Mesenchymal stem cell (in vitro differentiated cells and primary cell): ENCODE measurements around the gene ADCY3.
A peak's percentile ranks its signal among the peaks of the same experiment; 100 is the strongest.

Source experiments
- DNase-seq: peaks from one replicate; pipeline ENCODE4 v3.0.0-alpha.2; 2013
- H2AFZ ChIP-seq: one replicate; pipeline ENCODE4 v1.6.1; 2013; ENCODE audit warnings: low read depth, mild to moderate bottlenecking, control low read depth, inconsistent platforms, low read length, moderate library complexity
- H2AK5ac ChIP-seq: 2 replicates; pipeline ENCODE4 v1.6.1; 2013; ENCODE audit warnings: low read length, moderate library complexity, mild to moderate bottlenecking, inconsistent platforms; ENCODE audit not compliant: severe bottlenecking
- H2BK120ac ChIP-seq: one replicate; pipeline ENCODE4 v1.6.1; 2013; ENCODE audit warnings: low read depth, mild to moderate bottlenecking, inconsistent platforms, low read length, moderate library complexity
- H2BK12ac ChIP-seq, 2 experiments: one replicate each; pipeline ENCODE4 v1.6.1; 2013; ENCODE audit warnings: inconsistent platforms in 2 of 2, low read length in 2 of 2, mild to moderate bottlenecking in 2 of 2, moderate library complexity in 2 of 2, control low read depth in 1 of 2
- H2BK15ac ChIP-seq: one replicate; pipeline ENCODE4 v1.6.1; 2013; ENCODE audit warnings: mild to moderate bottlenecking, low read depth, inconsistent platforms; ENCODE audit not compliant: poor library complexity, severe bottlenecking
- H2BK5ac ChIP-seq: 2 replicates; pipeline ENCODE4 v1.6.1; 2013; ENCODE audit warnings: low read depth, mild to moderate bottlenecking, low read length, control low read depth, inconsistent platforms; ENCODE audit not compliant: poor library complexity, severe bottlenecking
- H3K14ac ChIP-seq, 2 experiments: one replicate each; pipeline ENCODE4 v1.6.1; 2013; ENCODE audit warnings: inconsistent platforms in 2 of 2, low read length in 2 of 2, control low read depth in 1 of 2, mild to moderate bottlenecking in 1 of 2, moderate library complexity in 1 of 2
- H3K18ac ChIP-seq, 2 experiments: one replicate each; pipeline ENCODE4 v1.6.1; 2013; ENCODE audit warnings: inconsistent platforms in 2 of 2, low read length in 2 of 2, control low read depth in 1 of 2, low read depth in 1 of 2, mild to moderate bottlenecking in 1 of 2
- H3K23ac ChIP-seq, 2 experiments: one replicate each; pipeline ENCODE4 v1.6.1; 2013; ENCODE audit warnings: inconsistent platforms in 2 of 2, low read length in 2 of 2, mild to moderate bottlenecking in 2 of 2, moderate library complexity in 2 of 2, control low read depth in 1 of 2
- H3K27ac ChIP-seq: 2 replicates; pipeline ENCODE4 v1.5.1; 2013; ENCODE audit warnings: mild to moderate bottlenecking, moderate library complexity, low read length, control low read depth, inconsistent platforms; ENCODE audit not compliant: poor library complexity, severe bottlenecking
- H3K27me3 ChIP-seq, 2 experiments: 2 replicates each; pipeline versions ENCODE4 v1.6.1 to v1.7.0; 2013; ENCODE audit warnings: low read length in 2 of 2, mild to moderate bottlenecking in 2 of 2, moderate library complexity in 2 of 2, control low read depth in 1 of 2, inconsistent platforms in 1 of 2; ENCODE audit not compliant: control insufficient read depth in 1 of 2, insufficient read depth in 1 of 2
- H3K36me3 ChIP-seq, 2 experiments: 2 replicates each; pipeline versions ENCODE4 v1.6.1 to v1.7.0; 2013; ENCODE audit warnings: low read length in 2 of 2, control low read depth in 1 of 2, inconsistent platforms in 1 of 2, low read depth in 1 of 2, mild to moderate bottlenecking in 1 of 2; ENCODE audit not compliant: insufficient read depth in 2 of 2, control insufficient read depth in 1 of 2
- H3K4ac ChIP-seq, 2 experiments: one replicate each; pipeline ENCODE4 v1.6.1; 2013; ENCODE audit warnings: inconsistent platforms in 2 of 2, low read length in 2 of 2, mild to moderate bottlenecking in 2 of 2, moderate library complexity in 2 of 2, control low read depth in 1 of 2, low read depth in 1 of 2
- H3K4me1 ChIP-seq: 2 replicates; pipeline ENCODE4 v1.6.1; 2013; ENCODE audit warnings: low read depth, low read length, control low read depth; ENCODE audit not compliant: control insufficient read depth, insufficient read depth
- H3K4me2 ChIP-seq: 2 replicates; pipeline ENCODE4 v1.6.1; 2013; ENCODE audit warnings: low read length, mild to moderate bottlenecking, inconsistent platforms; ENCODE audit not compliant: poor library complexity, severe bottlenecking
- H3K4me3 ChIP-seq, 2 experiments: 2 replicates each; pipeline versions ENCODE4 v1.5.1 to v1.7.0; 2013; ENCODE audit warnings: low read length in 2 of 2, mild to moderate bottlenecking in 2 of 2, control low read depth in 1 of 2, low read depth in 1 of 2; ENCODE audit not compliant: insufficient read depth in 1 of 2
- H3K79me1 ChIP-seq: replicated peaks from 2 replicates; pipeline ENCODE4 v1.6.1; 2013; ENCODE audit warnings: mild to moderate bottlenecking, control low read depth, low read length, inconsistent platforms; ENCODE audit not compliant: poor library complexity, severe bottlenecking
- H3K9ac ChIP-seq: 2 replicates; pipeline ENCODE4 v1.7.0; 2013; ENCODE audit warnings: mild to moderate bottlenecking, low read length, moderate library complexity
- H3K9me3 ChIP-seq: 2 replicates; pipeline ENCODE4 v1.7.0; 2013; ENCODE audit warnings: mild to moderate bottlenecking, low read length; ENCODE audit not compliant: control insufficient read depth
- H4K8ac ChIP-seq: one replicate; pipeline ENCODE4 v1.6.1; 2013; ENCODE audit warnings: inconsistent platforms, mild to moderate bottlenecking, low read length, moderate library complexity
- H4K91ac ChIP-seq: one replicate; pipeline ENCODE4 v1.6.1; 2013; ENCODE audit warnings: mild to moderate bottlenecking, low read length, inconsistent platforms
- WGBS: methylation state at CpG from one replicate; pipeline ENCODE4 v1.1.7; 2013; ENCODE audit warnings: mixed read lengths; 5-methylcytosine and 5-hydroxymethylcytosine counted together

The ADCY3 gene

GRCh38 chr2:24856791-24857211, 63.2 kb downstream of the ADCY3 start:
- Histone ChIP-seq H2AFZ (no peak overlapping the region), H3K36me3 (peaks cover 0 to 8% of the 10 kb centered on the region in 2 experiments), H2BK5ac (no peak overlapping the region), H4K8ac (no peak overlapping the region), H3K9me3 (no peaks in the 10 kb centered on the region), H3K79me1 (peaks cover 9% of the 10 kb centered on the region), H3K18ac (peak overlapping the region; percentile 80 to 95), H3K4me2 (no peak overlapping the region), H3K14ac (peak overlapping the region in 1 of 2 experiments; percentile 46), H3K23ac (no peak overlapping the region), H3K27me3 (no peaks in the 10 kb centered on the region), H3K27ac (no peak overlapping the region), H2AK5ac (no peak overlapping the region), H2BK12ac (peak overlapping the region in 1 of 2 experiments; percentile 92), H3K4me1 (peaks cover 6% of the 10 kb centered on the region), H3K9ac (no peak overlapping the region), H4K91ac (peak overlapping the region; percentile 43), H3K4me3 (no peak overlapping the region), H2BK15ac (no peak overlapping the region), H2BK120ac (no peak overlapping the region), H3K4ac (peak overlapping the region in 1 of 2 experiments; percentile 83)
- 85% methylated on average over 5 of the region's 5 CpGs for WGBS
- DNase-seq, result no peak

GRCh38 chr2:24855726-24856125, 64.3 kb downstream of the ADCY3 start:
- DNase-seq, result peak; percentile 81
- Histone ChIP-seq H3K9me3 (no peaks in the 10 kb centered on the region), H3K4me2 (no peak overlapping the region), H3K4ac (peak overlapping the region in 1 of 2 experiments; percentile 83), H3K27ac (peak overlapping the region; percentile 4), H3K27me3 (no peaks in the 10 kb centered on the region), H3K9ac (peak overlapping the region; percentile 71), H3K14ac (peak overlapping the region in 1 of 2 experiments; percentile 92), H2AFZ (peak overlapping the region; percentile 51), H3K4me1 (peaks cover 6% of the 10 kb centered on the region), H3K18ac (peak overlapping the region; percentile 90 to 95), H4K91ac (peak overlapping the region; percentile 82), H3K4me3 (peak overlapping the region in 1 of 2 experiments; percentile 11), H2BK15ac (peak overlapping the region; percentile 54), H3K23ac (no peak overlapping the region), H2BK5ac (no peak overlapping the region), H2BK12ac (peak overlapping the region; percentile 86 to 92), H4K8ac (peak overlapping the region; percentile 1), H3K36me3 (peaks cover 0 to 8% of the 10 kb centered on the region in 2 experiments), H3K79me1 (peaks cover 9% of the 10 kb centered on the region), H2BK120ac (peak overlapping the region; percentile 93), H2AK5ac (no peak overlapping the region)
- WGBS, result 12% methylated on average over 4 of the region's 4 CpGs

DNA sequence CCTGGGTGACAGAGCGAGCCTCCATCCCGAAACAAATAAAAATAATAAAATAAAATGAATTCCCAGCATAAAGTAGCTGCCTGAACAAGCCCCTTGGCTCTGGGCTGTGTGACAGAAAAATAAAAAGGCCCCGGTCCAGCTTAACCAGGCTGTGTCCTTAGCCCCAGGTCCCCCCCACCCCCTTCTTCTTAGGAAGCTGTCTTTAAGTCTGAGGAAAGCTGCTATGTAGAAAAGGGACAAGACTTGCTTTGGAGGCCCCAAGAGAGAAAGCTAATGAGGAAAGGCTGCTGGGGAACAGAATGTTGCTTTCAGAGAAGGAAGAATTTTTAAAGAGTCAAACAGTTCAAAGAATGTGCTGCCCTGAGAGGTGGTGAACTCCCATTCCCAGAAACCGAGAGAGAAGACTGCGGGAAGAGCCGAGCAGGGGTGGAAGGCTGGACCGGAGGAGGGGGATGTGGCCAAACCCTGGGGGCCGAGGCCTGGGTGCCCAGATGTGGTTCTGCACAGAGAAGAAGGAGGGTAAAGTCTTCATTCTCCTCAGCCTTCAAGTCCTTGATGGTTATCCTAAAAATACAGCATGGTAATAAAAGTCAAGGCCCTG, 64.9 kb downstream of the ADCY3 start:
- peaks cover 0 to 8% of the 10 kb centered on the region in 2 experiments for H3K36me3 ChIP-seq
- no peak overlapping the region for H3K4me2 ChIP-seq
- H2BK5ac ChIP-seq, result no peak overlapping the region
- DNase-seq, result no peak
- H2BK15ac ChIP-seq, result no peak overlapping the region
- H3K79me1 ChIP-seq, result peaks cover 9% of the 10 kb centered on the region
- H3K4me3 ChIP-seq, result peak overlapping the region in 1 of 2 experiments; percentile 11
- peak overlapping the region; percentile 5 for H4K8ac ChIP-seq
- H3K27ac ChIP-seq, result no peak overlapping the region
- no peak overlapping the region for H4K91ac ChIP-seq
- H2AFZ ChIP-seq, result no peak overlapping the region
- H3K9me3 ChIP-seq, result no peaks in the 10 kb centered on the region
- H3K9ac ChIP-seq, result peak overlapping the region; percentile 71
- peak overlapping the region; percentile 93 for H2BK120ac ChIP-seq
- no peaks in the 10 kb centered on the region for H3K27me3 ChIP-seq
- 74% methylated on average over 7 of the region's 8 CpGs for WGBS
- peak overlapping the region in 1 of 2 experiments; percentile 28 for H3K4ac ChIP-seq
- no peak overlapping the region for H3K14ac ChIP-seq
- peak overlapping the region in 1 of 2 experiments; percentile 47 for H3K23ac ChIP-seq
- H3K18ac ChIP-seq, result peak overlapping the region; percentile 29 to 95
- H2BK12ac ChIP-seq, result peak overlapping the region in 1 of 2 experiments; percentile 30
- H3K4me1 ChIP-seq, result peaks cover 6% of the 10 kb centered on the region
- H2AK5ac ChIP-seq, result no peak overlapping the region

DNA sequence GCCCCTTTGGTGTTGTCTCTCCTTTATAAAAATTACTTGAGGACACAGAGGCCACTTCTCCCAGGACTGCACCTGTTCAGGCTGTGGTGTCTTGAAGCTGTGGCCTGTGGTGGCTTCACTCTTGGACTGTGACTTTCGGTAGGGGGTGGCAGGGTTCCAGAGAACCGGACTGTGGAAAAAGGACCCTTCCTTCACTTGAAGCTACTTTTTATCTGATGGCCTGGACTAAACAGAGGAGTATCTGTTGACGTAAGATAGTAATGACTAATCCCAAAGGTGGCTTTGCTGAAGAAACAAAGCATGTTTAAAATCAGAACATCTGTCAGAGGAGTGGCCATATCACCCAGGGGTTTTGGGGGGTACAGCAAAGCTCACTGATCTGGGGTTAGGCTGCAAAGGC, 66.0 kb downstream of the ADCY3 start:
- no peaks in the 10 kb centered on the region for H3K9me3 ChIP-seq
- H3K18ac ChIP-seq, result no peak overlapping the region
- H3K23ac ChIP-seq, result no peak overlapping the region
- no peak overlapping the region for H3K4ac ChIP-seq
- H2BK120ac ChIP-seq, result no peak overlapping the region
- H3K9ac ChIP-seq, result no peak overlapping the region
- peaks cover 7% of the 10 kb centered on the region for H3K79me1 ChIP-seq
- H3K36me3 ChIP-seq, result peaks cover 0 to 5% of the 10 kb centered on the region in 2 experiments
- no peak overlapping the region for H4K91ac ChIP-seq
- H3K27ac ChIP-seq, result no peak overlapping the region
- H3K14ac ChIP-seq, result no peak overlapping the region
- no peak overlapping the region for H4K8ac ChIP-seq
- no peak overlapping the region for H2AFZ ChIP-seq
- H2AK5ac ChIP-seq, result no peak overlapping the region
- no peak overlapping the region for H3K4me3 ChIP-seq
- DNase-seq, result peak; percentile 50
- 69% methylated on average over 3 of the region's 3 CpGs for WGBS
- no peak overlapping the region for H2BK5ac ChIP-seq
- H3K27me3 ChIP-seq, result no peaks in the 10 kb centered on the region
- no peak overlapping the region for H2BK15ac ChIP-seq
- peaks cover 6% of the 10 kb centered on the region for H3K4me1 ChIP-seq
- H3K4me2 ChIP-seq, result no peak overlapping the region
- H2BK12ac ChIP-seq, result no peak overlapping the region
